ENCODE data around the gene ATF7.

DNA sequence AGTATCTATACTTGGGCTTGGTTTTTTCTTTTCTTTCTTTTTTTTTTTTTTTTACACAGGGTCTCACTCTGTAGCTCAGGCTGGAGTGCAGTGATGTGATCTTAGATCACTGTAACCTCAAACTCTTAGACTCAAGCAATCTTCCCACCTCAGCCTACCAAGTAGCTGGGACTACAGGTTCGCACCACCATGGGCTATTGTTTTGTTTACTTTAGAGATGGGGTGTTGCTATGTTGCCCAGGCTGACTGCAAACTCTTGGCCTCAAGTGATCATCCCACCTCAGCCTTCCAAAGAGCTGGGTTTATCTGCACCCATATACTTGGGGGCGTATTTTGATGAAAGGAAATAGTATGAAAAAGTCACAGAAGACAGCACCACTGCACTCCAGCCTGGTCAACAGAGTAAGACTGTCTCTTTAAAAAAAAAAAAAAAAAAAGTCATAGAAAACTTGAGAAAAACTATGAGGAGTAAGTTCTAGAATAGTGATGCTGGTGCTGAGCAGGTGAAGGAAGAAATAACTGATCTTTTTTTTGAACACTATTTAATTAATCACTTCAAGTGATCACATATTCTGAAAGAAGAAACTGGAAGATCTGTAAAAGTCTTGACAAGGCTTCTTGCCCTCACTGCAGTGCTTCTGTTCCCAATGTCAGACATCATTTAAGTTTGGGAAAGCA, 65.1 kb downstream of the ATF7 start:
- TF ChIP-seq GATA3 (IDR thresholded peaks at IDR 0.05; ENCODE audit: low read depth, low read length) (no peak), GATA2 (IDR thresholded peaks at IDR 0.05; ENCODE audit: low read depth, low read length) (no peak)

Measured in SH-SY5Y (cell line).